WI38 (cell line): ENCODE measurements around the gene COL15A1.

Source experiments
- H3K4me3 ChIP-seq: 2 replicates; pipeline ENCODE4 v1.5.1; 2011; ENCODE audit warnings: low read depth, mild to moderate bottlenecking, control low read depth, low read length
- CTCF ChIP-seq: IDR thresholded peaks from 2 replicates; pipeline ENCODE4 v1.5.1; 2012; ENCODE audit warnings: low read depth, mild to moderate bottlenecking, control low read depth, low read length

COL15A1 gene

DNA sequence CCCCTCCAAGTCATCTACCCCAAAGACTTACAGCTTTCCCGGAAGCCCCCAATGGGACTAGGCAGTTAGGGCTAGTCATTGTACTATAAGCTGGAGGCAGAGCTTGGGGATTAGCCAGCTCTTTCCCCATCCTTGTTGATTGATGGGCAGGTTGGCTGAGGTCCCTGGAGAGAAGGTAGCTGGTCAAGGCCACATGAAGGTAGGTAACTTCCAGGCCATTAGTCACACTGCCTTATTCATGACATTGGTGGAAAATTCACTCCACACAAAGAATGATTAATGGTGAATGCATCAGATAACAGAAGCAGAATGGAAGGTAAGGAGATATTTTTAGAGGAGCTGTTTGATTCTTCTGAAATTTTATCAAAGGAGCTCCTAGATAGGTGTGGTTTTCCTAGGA lies 111.7 kb downstream of the COL15A1 start:
- TF ChIP-seq CTCF = no peak
- H3K4me3 ChIP-seq = no peak overlapping the region

GRCh38 chr9:99056186-99056585 lies 112.5 kb downstream of the COL15A1 start:
- TF ChIP-seq CTCF = no peak
- no peak overlapping the region for H3K4me3 ChIP-seq

DNA sequence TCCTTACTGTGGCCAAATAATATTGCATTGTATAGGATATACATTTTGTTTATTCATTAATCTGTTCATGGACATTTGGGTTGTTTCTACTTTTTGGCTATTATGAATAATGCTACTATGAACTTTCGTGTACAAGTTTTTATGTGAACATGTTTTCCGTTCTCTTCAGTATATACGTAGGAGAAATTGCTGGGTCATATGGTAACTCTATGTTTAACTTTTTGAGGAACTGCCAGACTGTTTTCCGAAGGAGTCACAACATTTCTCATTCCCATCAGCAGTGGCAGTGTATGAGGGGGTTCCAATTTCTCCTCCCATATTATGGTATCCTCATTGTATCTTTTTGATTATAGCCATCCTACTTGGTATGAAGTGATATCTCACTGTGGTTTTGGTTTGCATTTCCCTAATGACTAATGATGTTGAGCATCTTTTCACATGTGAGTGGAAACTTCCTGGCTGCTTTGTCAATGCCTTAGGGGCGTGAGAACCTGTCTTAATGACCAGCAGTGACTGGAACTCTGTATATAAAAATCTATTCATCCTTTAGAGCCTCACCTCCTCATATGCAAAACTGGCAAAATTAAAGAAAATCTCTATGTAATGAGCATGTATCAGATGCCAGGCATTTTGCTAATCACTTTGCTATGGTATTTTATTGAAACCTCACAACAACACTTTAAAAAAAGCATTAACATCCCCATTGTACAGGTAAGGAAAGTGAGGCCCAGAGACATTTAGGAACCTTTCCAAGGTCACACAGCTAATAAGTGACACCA lies 113.4 kb downstream of the COL15A1 start:
- no peak for TF ChIP-seq CTCF
- no peak overlapping the region for H3K4me3 ChIP-seq

- no peak for TF ChIP-seq CTCF
Measured at GRCh38 chr9:99057665-99058625, 114.2 kb downstream of the COL15A1 start.

DNA sequence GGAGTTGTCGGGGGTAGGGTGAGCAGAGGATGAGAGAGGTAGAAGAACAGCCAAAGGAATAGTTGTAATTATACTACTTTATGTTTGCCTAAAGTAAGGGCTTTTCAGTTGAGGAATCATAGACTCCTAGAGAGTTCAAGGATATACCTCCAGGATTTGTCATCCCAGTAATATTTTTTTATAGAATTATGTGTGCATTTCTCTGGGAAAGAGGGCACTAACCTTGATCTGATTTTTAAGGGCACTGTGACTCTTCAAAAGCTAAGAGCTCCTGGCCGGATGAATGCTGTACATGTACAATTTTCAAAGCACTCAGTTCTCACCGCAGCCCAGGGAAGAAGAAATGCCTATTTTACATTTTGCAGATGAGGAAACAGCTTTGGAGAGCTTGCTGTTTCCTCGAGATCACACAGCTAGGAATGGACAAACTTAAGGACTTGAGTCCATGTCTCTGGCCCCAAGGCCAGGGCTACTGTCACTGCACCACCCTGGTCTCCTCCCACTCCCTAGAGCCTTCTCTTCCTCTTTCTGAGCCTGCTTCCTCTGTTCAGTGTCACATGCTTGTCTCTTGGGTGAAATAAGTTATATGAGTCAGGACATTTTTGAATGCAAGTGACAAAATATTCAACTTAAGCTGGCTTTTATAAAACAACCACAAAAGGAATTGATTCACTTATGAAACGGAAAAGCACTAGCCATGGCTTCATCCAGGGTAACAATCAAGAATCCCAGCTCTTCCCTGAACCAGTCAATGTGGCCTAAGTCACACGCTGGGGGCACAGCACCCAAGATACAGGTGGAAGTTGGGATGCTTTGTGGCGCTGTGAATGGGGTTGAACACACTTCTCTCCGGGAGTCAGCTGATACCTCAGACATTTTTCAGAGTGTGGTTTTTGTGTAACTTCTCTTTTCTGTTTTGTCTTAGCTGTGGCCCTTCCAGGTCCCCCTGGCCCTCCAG lies 115.5 kb downstream of the COL15A1 start:
- no peak for TF ChIP-seq CTCF

More at GRCh38 chr9:99057665-99058625, 114.2 kb downstream of the COL15A1 start:
- no peak overlapping the region for H3K4me3 ChIP-seq

GRCh38 chr9:99060621-99061020 lies 116.9 kb downstream of the COL15A1 start:
- no peak overlapping the region for H3K4me3 ChIP-seq
- no peak for TF ChIP-seq CTCF

More for the DNA sequence above, 115.5 kb downstream of the COL15A1 start:
- H3K4me3 ChIP-seq = no peak overlapping the region
